Suprapubic skin (tissue), 4 donors: ENCODE measurements around the gene CES1.
"Not testable (repeated sequence)": the region's sequence is repeated elsewhere in the genome, so short reads cannot be mapped to it uniquely, and the experiment has no call there.

ENCODE experiments used
- CTCF ChIP-seq, 2 donors: fragments of 200-600 bp in 1 of 2; fragments of 450-650 bp in 1 of 2; sonication (generic) in 1 of 2; IDR thresholded peaks; one replicate each; pipeline ENCODE4 v1.5.1; 2016 to 2019; ENCODE audit warnings: antibody characterized with exemption in 2 of 2, mild to moderate bottlenecking in 1 of 2, moderate library complexity in 1 of 2
- EP300 ChIP-seq: sonication (generic); formaldehyde crosslinking; IDR thresholded peaks from one replicate; pipeline ENCODE4 v1.6.1; 2017; ENCODE audit warnings: antibody characterized with exemption
- POLR2A ChIP-seq, 2 donors: fragments of 450-650 bp; IDR thresholded peaks; one replicate each; pipeline ENCODE4 v1.6.1; 2017; ENCODE audit warnings: antibody characterized with exemption in 2 of 2, mild to moderate bottlenecking in 2 of 2, moderate library complexity in 2 of 2
- POLR2AphosphoS5 ChIP-seq, 3 donors: sonication (generic); formaldehyde crosslinking; IDR thresholded peaks; one replicate each; pipeline ENCODE4 v1.6.1; 2017; ENCODE audit warnings: antibody characterized with exemption in 3 of 3

- TF ChIP-seq CTCF (IDR thresholded peaks at IDR 0.05); POLR2A (IDR thresholded peaks at IDR 0.05); POLR2AphosphoS5 (IDR thresholded peaks at IDR 0.05); EP300: not testable (repeated sequence)
Observed at GRCh38 chr16:55814174-55814573, 18.7 kb downstream of the CES1 start.
